ENCODE data around the gene KCNIP1. TPM values are rescaled to one million over a fixed set of nuclear protein-coding genes. Genes with fewer than 3 reads are reported as not detected.

KCNIP1 gene
- total and polyA plus RNA-seq, 10 of the 15 experiments (the other 5 are each of a cell fraction or from before 2014, with no cell fraction given), result not detected

DNA sequence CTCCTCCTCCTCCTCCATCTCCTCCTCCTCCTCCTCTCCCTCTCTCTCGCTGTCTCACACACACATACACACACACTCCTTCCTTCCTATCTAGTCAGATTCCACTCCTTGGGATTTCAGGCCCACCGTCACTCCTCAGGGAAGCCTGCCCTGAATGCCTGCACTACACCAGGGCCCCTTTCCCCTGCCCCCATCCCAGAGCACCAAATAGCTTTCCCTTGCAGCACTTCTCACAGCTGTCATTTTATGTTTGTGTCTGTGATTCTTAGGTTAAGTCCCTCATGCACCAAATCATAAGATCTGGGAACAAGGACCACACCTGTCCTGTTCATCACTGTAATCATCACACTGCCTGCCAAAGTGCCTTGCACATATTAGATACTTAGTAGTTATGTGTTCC is 193.2 kb downstream of the KCNIP1 start:
- Histone ChIP-seq H4K20me1 (ENCODE audit: control insufficient read depth, insufficient read depth) (no peaks in the 10 kb centered on the region), H3K79me2 (ENCODE audit: control insufficient read depth, insufficient read depth, low read length) (no peaks in the 10 kb centered on the region), H3K27ac (ENCODE audit: control insufficient read depth, insufficient read depth) (no peak overlapping the region), H3K9ac (ENCODE audit: control insufficient read depth, insufficient read depth, low read length) (no peak overlapping the region), H2AFZ (ENCODE audit: control insufficient read depth, low read depth, low read length) (no peak overlapping the region), H3K36me3 (ENCODE audit: control insufficient read depth in 2 of 2, insufficient read depth in 2 of 2, low read length in 1 of 2) (no peaks in the 10 kb centered on the region), H3K4me3 (no peak overlapping the region), H3K9me3 (replicated peaks; ENCODE audit: control insufficient read depth, insufficient read depth, low read length) (no peaks in the 10 kb centered on the region), H3K4me2 (ENCODE audit: control insufficient read depth, insufficient read depth) (no peak overlapping the region), H3K4me1 (ENCODE audit: control insufficient read depth, insufficient read depth, low read length) (no peaks in the 10 kb centered on the region), H3K27me3 (replicated peaks in 1 of 2; ENCODE audit: control insufficient read depth in 2 of 2, insufficient read depth in 2 of 2, low read length in 1 of 2) (peaks cover 2 to 3% of the 10 kb centered on the region in 2 experiments; a peak in 2 of 4 replicates)
- TF ChIP-seq ASH2L (IDR thresholded peaks at IDR 0.05; ENCODE audit: borderline replicate concordance, low read depth), result no peak
- TF ChIP-seq NFYB (IDR thresholded peaks at IDR 0.05; ENCODE audit: insufficient read depth, low read depth, low read length), result no peak
- no peak for TF ChIP-seq CUX1 (IDR thresholded peaks at IDR 0.05; ENCODE audit: insufficient replicate concordance, low read depth, low read length)
- TF ChIP-seq STAT1 (conservative IDR thresholded peaks at IDR 0.05), result no peak
- TF ChIP-seq TCF3 (IDR thresholded peaks at IDR 0.05; ENCODE audit: borderline replicate concordance, insufficient read depth, low read depth, low read length), result no peak
- TF ChIP-seq BACH1 (IDR thresholded peaks at IDR 0.05; ENCODE audit: borderline replicate concordance), result no peak
- TF ChIP-seq FOS (IDR thresholded peaks at IDR 0.05; ENCODE audit: borderline replicate concordance, extremely low read depth, insufficient read length), result no peak
- DNase-seq (ENCODE audit: low read depth, low spot score) (no peak), FAIRE-seq (no peak), ATAC-seq (no peak)
- ChIA-PET CTCF (no interaction called here), SMC1A (ENCODE audit: uncharacterized antibody, unreplicated experiment) (no interaction called here), RAD21 (ENCODE audit: unreplicated experiment) (no interaction called here), POLR2A (no interaction called here)
- BruUV-seq (replicated peaks), result no TSS peak
- intact Hi-C loops (cut with micrococcal nuclease; ENCODE audit: unreplicated experiment) (no loop called here), in situ Hi-C loops (cut with MboI) (no loop called here)
- 35% methylated on average over 2 of the region's 2 CpGs for WGBS (ENCODE audit: insufficient coverage, insufficient replicate concordance, low lambda C conversion rate, missing lambda C conversion rate)

Data from GM12878 (cell line).